Measurements from ENCODE around the gene HPSE2.

HPSE2 gene

GRCh38 chr10:98815039-98815885 is 420.4 kb downstream of the HPSE2 start:
- Histone ChIP-seq H3K27me3 (ENCODE audit: control insufficient read depth, insufficient read depth, low read length) (no peaks in the 10 kb centered on the region), H3K36me3 (ENCODE audit: control insufficient read depth, insufficient read depth, low read length) (no peaks in the 10 kb centered on the region), H3K4me3 (ENCODE audit: low read length) (no peak overlapping the region), H3K27ac (ENCODE audit: low read length) (no peak overlapping the region), H3K4me1 (ENCODE audit: control insufficient read depth, insufficient read depth, low read length) (no peaks in the 10 kb centered on the region), H3K9me3 (ENCODE audit: control insufficient read depth, insufficient read depth, low read length) (no peaks in the 10 kb centered on the region)
- peak; percentile 9 for DNase-seq (ENCODE audit: low read depth, low spot score)
- no CpG with 5 or more reads among the region's 8 CpGs for WGBS (ENCODE audit: insufficient coverage, insufficient read length)

- no peaks in the 10 kb centered on the region for H3K27me3 ChIP-seq (ENCODE audit: control insufficient read depth, insufficient read depth, low read length)
- no peak for DNase-seq (ENCODE audit: low read depth, low spot score)
- no CpG with 5 or more reads among the region's 3 CpGs for WGBS (ENCODE audit: insufficient coverage, insufficient read length)
- no peaks in the 10 kb centered on the region for H3K36me3 ChIP-seq (ENCODE audit: control insufficient read depth, insufficient read depth, low read length)
- H3K27ac ChIP-seq (ENCODE audit: low read length), result no peak overlapping the region
- no peaks in the 10 kb centered on the region for H3K9me3 ChIP-seq (ENCODE audit: control insufficient read depth, insufficient read depth, low read length)
- H3K4me3 ChIP-seq (ENCODE audit: low read length), result no peak overlapping the region
- H3K4me1 ChIP-seq (ENCODE audit: control insufficient read depth, insufficient read depth, low read length), result no peaks in the 10 kb centered on the region
Measured at GRCh38 chr10:98814470-98814869, 421.2 kb downstream of the HPSE2 start.

- H3K27ac ChIP-seq (ENCODE audit: low read length), result no peak overlapping the region
- no peaks in the 10 kb centered on the region for H3K27me3 ChIP-seq (ENCODE audit: control insufficient read depth, insufficient read depth, low read length)
- H3K36me3 ChIP-seq (ENCODE audit: control insufficient read depth, insufficient read depth, low read length), result no peaks in the 10 kb centered on the region
- no peak overlapping the region for H3K4me3 ChIP-seq (ENCODE audit: low read length)
- no CpG with 5 or more reads among the region's 2 CpGs for WGBS (ENCODE audit: insufficient coverage, insufficient read length)
- H3K4me1 ChIP-seq (ENCODE audit: control insufficient read depth, insufficient read depth, low read length), result no peaks in the 10 kb centered on the region
- DNase-seq (ENCODE audit: low read depth, low spot score), result no peak
- no peaks in the 10 kb centered on the region for H3K9me3 ChIP-seq (ENCODE audit: control insufficient read depth, insufficient read depth, low read length)
Measured at GRCh38 chr10:98808282-98808892, 427.3 kb downstream of the HPSE2 start.

- Histone ChIP-seq H3K27ac (ENCODE audit: low read length) (no peak overlapping the region), H3K4me1 (ENCODE audit: control insufficient read depth, insufficient read depth, low read length) (no peaks in the 10 kb centered on the region), H3K27me3 (ENCODE audit: control insufficient read depth, insufficient read depth, low read length) (no peaks in the 10 kb centered on the region), H3K36me3 (ENCODE audit: control insufficient read depth, insufficient read depth, low read length) (no peaks in the 10 kb centered on the region), H3K4me3 (ENCODE audit: low read length) (no peak overlapping the region), H3K9me3 (ENCODE audit: control insufficient read depth, insufficient read depth, low read length) (no peaks in the 10 kb centered on the region)
- DNase-seq (ENCODE audit: low read depth, low spot score), result no peak
Measured at GRCh38 chr10:98800263-98800662, 435.4 kb downstream of the HPSE2 start.

- H3K36me3 ChIP-seq (ENCODE audit: control insufficient read depth, insufficient read depth, low read length), result no peaks in the 10 kb centered on the region
- H3K4me3 ChIP-seq (ENCODE audit: low read length), result no peak overlapping the region
- no peaks in the 10 kb centered on the region for H3K9me3 ChIP-seq (ENCODE audit: control insufficient read depth, insufficient read depth, low read length)
- no peaks in the 10 kb centered on the region for H3K27me3 ChIP-seq (ENCODE audit: control insufficient read depth, insufficient read depth, low read length)
- H3K27ac ChIP-seq (ENCODE audit: low read length), result no peak overlapping the region
- H3K4me1 ChIP-seq (ENCODE audit: control insufficient read depth, insufficient read depth, low read length), result no peaks in the 10 kb centered on the region
- no CpG with 5 or more reads among the region's 2 CpGs for WGBS (ENCODE audit: insufficient coverage, insufficient read length)
- DNase-seq (ENCODE audit: low read depth, low spot score), result no peak
Measured at GRCh38 chr10:98795467-98795866, 440.2 kb downstream of the HPSE2 start.

GRCh38 chr10:98790817-98791216 is 444.8 kb downstream of the HPSE2 start:
- H3K4me1 ChIP-seq (ENCODE audit: control insufficient read depth, insufficient read depth, low read length), result no peaks in the 10 kb centered on the region
- no peaks in the 10 kb centered on the region for H3K27me3 ChIP-seq (ENCODE audit: control insufficient read depth, insufficient read depth, low read length)
- H3K27ac ChIP-seq (ENCODE audit: low read length), result no peak overlapping the region
- no peaks in the 10 kb centered on the region for H3K36me3 ChIP-seq (ENCODE audit: control insufficient read depth, insufficient read depth, low read length)
- H3K4me3 ChIP-seq (ENCODE audit: low read length), result no peak overlapping the region
- no peak for DNase-seq (ENCODE audit: low read depth, low spot score)
- no peaks in the 10 kb centered on the region for H3K9me3 ChIP-seq (ENCODE audit: control insufficient read depth, insufficient read depth, low read length)

GRCh38 chr10:98778277-98778759 is 457.3 kb downstream of the HPSE2 start:
- DNase-seq (ENCODE audit: low read depth, low spot score), result no peak
- H3K4me3 ChIP-seq (ENCODE audit: low read length), result no peak overlapping the region
- no peaks in the 10 kb centered on the region for H3K27me3 ChIP-seq (ENCODE audit: control insufficient read depth, insufficient read depth, low read length)
- no peaks in the 10 kb centered on the region for H3K4me1 ChIP-seq (ENCODE audit: control insufficient read depth, insufficient read depth, low read length)
- WGBS (ENCODE audit: insufficient coverage, insufficient read length), result no CpG with 5 or more reads among the region's 3 CpGs
- no peaks in the 10 kb centered on the region for H3K36me3 ChIP-seq (ENCODE audit: control insufficient read depth, insufficient read depth, low read length)
- no peaks in the 10 kb centered on the region for H3K9me3 ChIP-seq (ENCODE audit: control insufficient read depth, insufficient read depth, low read length)
- H3K27ac ChIP-seq (ENCODE audit: low read length), result no peak overlapping the region

GRCh38 chr10:98758463-98758862 is 477.2 kb downstream of the HPSE2 start:
- no CpG with 5 or more reads among the region's 3 CpGs for WGBS (ENCODE audit: insufficient coverage, insufficient read length)

GRCh38 chr10:98748298-98748697 is 487.4 kb downstream of the HPSE2 start:
- no peaks in the 10 kb centered on the region for H3K27me3 ChIP-seq (ENCODE audit: control insufficient read depth, insufficient read depth, low read length)
- no CpG with 5 or more reads among the region's 1 CpG for WGBS (ENCODE audit: insufficient coverage, insufficient read length)
- DNase-seq (ENCODE audit: low read depth, low spot score), result peak; percentile 25

More at GRCh38 chr10:98758463-98758862, 477.2 kb downstream of the HPSE2 start:
- H3K4me3 ChIP-seq (ENCODE audit: low read length), result no peak overlapping the region
- H3K9me3 ChIP-seq (ENCODE audit: control insufficient read depth, insufficient read depth, low read length), result no peaks in the 10 kb centered on the region
- no peak for DNase-seq (ENCODE audit: low read depth, low spot score)
- H3K36me3 ChIP-seq (ENCODE audit: control insufficient read depth, insufficient read depth, low read length), result no peaks in the 10 kb centered on the region
- no peak overlapping the region for H3K27ac ChIP-seq (ENCODE audit: low read length)
- H3K4me1 ChIP-seq (ENCODE audit: control insufficient read depth, insufficient read depth, low read length), result no peaks in the 10 kb centered on the region
- no peaks in the 10 kb centered on the region for H3K27me3 ChIP-seq (ENCODE audit: control insufficient read depth, insufficient read depth, low read length)

GRCh38 chr10:98745645-98746044 is 490.0 kb downstream of the HPSE2 start:
- Histone ChIP-seq H3K36me3 (ENCODE audit: control insufficient read depth, insufficient read depth, low read length) (no peaks in the 10 kb centered on the region), H3K9me3 (ENCODE audit: control insufficient read depth, insufficient read depth, low read length) (no peaks in the 10 kb centered on the region), H3K4me1 (ENCODE audit: control insufficient read depth, insufficient read depth, low read length) (no peaks in the 10 kb centered on the region), H3K27me3 (ENCODE audit: control insufficient read depth, insufficient read depth, low read length) (no peaks in the 10 kb centered on the region), H3K27ac (ENCODE audit: low read length) (no peak overlapping the region), H3K4me3 (ENCODE audit: low read length) (no peak overlapping the region)
- no peak for DNase-seq (ENCODE audit: low read depth, low spot score)
- WGBS (ENCODE audit: insufficient coverage, insufficient read length), result no CpG with 5 or more reads among the region's 2 CpGs

More at GRCh38 chr10:98748298-98748697, 487.4 kb downstream of the HPSE2 start:
- Histone ChIP-seq H3K4me3 (ENCODE audit: low read length) (no peak overlapping the region), H3K9me3 (ENCODE audit: control insufficient read depth, insufficient read depth, low read length) (no peaks in the 10 kb centered on the region), H3K4me1 (ENCODE audit: control insufficient read depth, insufficient read depth, low read length) (no peaks in the 10 kb centered on the region), H3K36me3 (ENCODE audit: control insufficient read depth, insufficient read depth, low read length) (no peaks in the 10 kb centered on the region), H3K27ac (ENCODE audit: low read length) (no peak overlapping the region)
